Cardiac fibroblast (primary cell): ENCODE data around the gene TBX18.

Experiments
- DNase-seq, 2 donors: peaks; one replicate each; pipeline versions ENCODE4 v3.0.0 to v3.0.0-alpha.2; 2010; ENCODE audit warnings: low read depth in 2 of 2
- H3K4me3 ChIP-seq, 2 donors: replicated peaks in 1 of 2; 1 replicate in 1 of 2; 2 replicates in 1 of 2; pipeline ENCODE4 v1.5.1; 2011; ENCODE audit warnings: low read depth in 2 of 2, low read length in 2 of 2, mild to moderate bottlenecking in 2 of 2, moderate library complexity in 1 of 2
- CTCF ChIP-seq: IDR thresholded peaks from one replicate; pipeline ENCODE4 v1.5.1; 2011; ENCODE audit warnings: low read depth, mild to moderate bottlenecking, low read length, inconsistent platforms

TBX18 gene

GRCh38 chr6:84753173-84753572 lies 11.2 kb downstream of the TBX18 start:
- no peak for TF ChIP-seq CTCF
- no peak overlapping the region for H3K4me3 ChIP-seq
- DNase-seq, result no peak

- TF ChIP-seq CTCF, result peak; percentile 53
- DNase-seq, result peak; percentile 72 to 78
- no peak overlapping the region for H3K4me3 ChIP-seq
Measured at GRCh38 chr6:84752118-84752850, 12.1 kb downstream of the TBX18 start.

GRCh38 chr6:84749181-84749580 lies 15.2 kb downstream of the TBX18 start:
- no peak for TF ChIP-seq CTCF
- no peak overlapping the region for H3K4me3 ChIP-seq
- DNase-seq, result no peak

- no peak for TF ChIP-seq CTCF
- DNase-seq, result no peak
Measured at GRCh38 chr6:84748376-84748775, 16.0 kb downstream of the TBX18 start.

GRCh38 chr6:84743616-84744015 lies 20.8 kb downstream of the TBX18 start:
- TF ChIP-seq CTCF, result no peak
- no peak for DNase-seq
- no peak overlapping the region for H3K4me3 ChIP-seq

More at GRCh38 chr6:84748376-84748775, 16.0 kb downstream of the TBX18 start:
- H3K4me3 ChIP-seq, result no peak overlapping the region

GRCh38 chr6:84740385-84740784 lies 24.0 kb downstream of the TBX18 start:
- H3K4me3 ChIP-seq, result no peak overlapping the region
- no peak for TF ChIP-seq CTCF
- DNase-seq, result no peak

GRCh38 chr6:84739866-84740208 lies 24.6 kb downstream of the TBX18 start:
- TF ChIP-seq CTCF, result no peak
- peak in 1 of 2 donors; percentile 52 for DNase-seq
- H3K4me3 ChIP-seq, result no peak overlapping the region
